ENCODE results near the gene MARCHF9. TPM values are rescaled to one million over a fixed set of nuclear protein-coding genes. Genes with fewer than 3 reads are reported as not detected.

The MARCHF9 gene
- total RNA-seq, 1 donor from 2014 or later, result 19.2 TPM

- H3K9me3 Mint-ChIP-seq (ENCODE audit: unreplicated experiment), result no peaks in the 10 kb centered on the region
- no peak for TF ChIP-seq CTCF (IDR thresholded peaks at IDR 0.05)
- no peaks in the 10 kb centered on the region for H3K36me3 Mint-ChIP-seq (ENCODE audit: unreplicated experiment)
- H3K4me3 Mint-ChIP-seq (ENCODE audit: unreplicated experiment), result peak overlapping the region; percentile 76
- H3K27ac Mint-ChIP-seq (ENCODE audit: unreplicated experiment), result no peak overlapping the region
- H3K27me3 Mint-ChIP-seq (ENCODE audit: unreplicated experiment), result peaks cover 76% of the 10 kb centered on the region
- H3K4me1 Mint-ChIP-seq (ENCODE audit: unreplicated experiment), result peaks cover 26% of the 10 kb centered on the region
- DNase-seq (ENCODE audit: extremely low spot score, unreplicated experiment), result no peak
Observed at GRCh38 chr12:57736741-57737466, 18.0 kb upstream of the MARCHF9 start.

GRCh38 chr12:57737467-57738460 lies 17.1 kb upstream of the MARCHF9 start:
- TF ChIP-seq CTCF (IDR thresholded peaks at IDR 0.05), result peak; percentile 62
- Mint-ChIP-seq H3K9me3 (ENCODE audit: unreplicated experiment) (no peaks in the 10 kb centered on the region), H3K36me3 (ENCODE audit: unreplicated experiment) (no peaks in the 10 kb centered on the region), H3K27ac (ENCODE audit: unreplicated experiment) (no peak overlapping the region), H3K4me3 (ENCODE audit: unreplicated experiment) (peak overlapping the region; percentile 76), H3K4me1 (ENCODE audit: unreplicated experiment) (peaks cover 26% of the 10 kb centered on the region), H3K27me3 (ENCODE audit: unreplicated experiment) (peaks cover 75% of the 10 kb centered on the region)
- DNase-seq (ENCODE audit: extremely low spot score, unreplicated experiment), result no peak

GRCh38 chr12:57738661-57739237 lies 16.2 kb upstream of the MARCHF9 start, which contains the start of gene AGAP2:
Gene AGAP2 (minus strand): TSS chr12:57738742. CDS start chr12:57738246, 496 bp downstream.
- H3K4me3 Mint-ChIP-seq (ENCODE audit: unreplicated experiment), result peak within 1 kb of the TSS; percentile 69
- no peaks in the 10 kb centered on the region for H3K9me3 Mint-ChIP-seq (ENCODE audit: unreplicated experiment)
- no peaks in the 10 kb centered on the region for H3K36me3 Mint-ChIP-seq (ENCODE audit: unreplicated experiment)
- peaks cover 65% of the 10 kb centered on the region for H3K27me3 Mint-ChIP-seq (ENCODE audit: unreplicated experiment)
- H3K27ac Mint-ChIP-seq (ENCODE audit: unreplicated experiment), result no peak within 1 kb of the TSS
- no peak for TF ChIP-seq CTCF (IDR thresholded peaks at IDR 0.05)
- peaks cover 26% of the 10 kb centered on the region for H3K4me1 Mint-ChIP-seq (ENCODE audit: unreplicated experiment)
- no peak for DNase-seq (ENCODE audit: extremely low spot score, unreplicated experiment)

GRCh38 chr12:57739387-57739786 lies 15.5 kb upstream of the MARCHF9 start:
- H3K27ac Mint-ChIP-seq (ENCODE audit: unreplicated experiment), result no peak overlapping the region
- H3K4me3 Mint-ChIP-seq (ENCODE audit: unreplicated experiment), result peak overlapping the region; percentile 69
- no peak for TF ChIP-seq CTCF (IDR thresholded peaks at IDR 0.05)
- DNase-seq (ENCODE audit: extremely low spot score, unreplicated experiment), result no peak
- peaks cover 58% of the 10 kb centered on the region for H3K27me3 Mint-ChIP-seq (ENCODE audit: unreplicated experiment)
- no peaks in the 10 kb centered on the region for H3K9me3 Mint-ChIP-seq (ENCODE audit: unreplicated experiment)
- H3K36me3 Mint-ChIP-seq (ENCODE audit: unreplicated experiment), result no peaks in the 10 kb centered on the region
- peaks cover 31% of the 10 kb centered on the region for H3K4me1 Mint-ChIP-seq (ENCODE audit: unreplicated experiment)
